Glomerular visceral epithelial cell (primary cell): Measurements from ENCODE around the gene GPHN.
"Not testable (repeated sequence)": the region's sequence is repeated elsewhere in the genome, so short reads cannot be mapped to it uniquely, and the experiment has no call there.

ENCODE experiments used
- DNase-seq: peaks from one replicate; pipeline ENCODE4 v3.0.0-alpha.2; 2016; ENCODE audit errors: extremely low spot score

GPHN gene

DNA sequence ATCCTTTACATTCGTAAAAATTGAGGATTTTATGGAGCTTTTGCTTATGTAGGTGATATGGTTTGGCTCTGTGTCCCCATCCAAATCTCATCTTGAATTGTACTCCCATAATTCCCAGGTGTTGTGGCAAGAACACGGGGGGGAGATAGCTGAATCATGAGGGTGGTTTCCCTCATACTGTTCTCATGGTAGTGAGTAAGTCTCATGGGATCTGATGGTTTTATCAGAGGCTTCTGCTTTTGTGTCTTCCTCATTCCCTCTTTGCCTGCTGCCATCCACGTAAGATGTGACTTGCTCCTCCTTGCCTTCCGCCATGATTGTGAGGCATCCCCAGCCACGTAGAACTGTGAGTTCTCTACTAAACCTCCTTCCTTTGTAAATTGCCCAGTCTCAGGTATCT is 5.1 kb upstream of the GPHN start:
- DNase-seq, result not testable (repeated sequence)

DNA sequence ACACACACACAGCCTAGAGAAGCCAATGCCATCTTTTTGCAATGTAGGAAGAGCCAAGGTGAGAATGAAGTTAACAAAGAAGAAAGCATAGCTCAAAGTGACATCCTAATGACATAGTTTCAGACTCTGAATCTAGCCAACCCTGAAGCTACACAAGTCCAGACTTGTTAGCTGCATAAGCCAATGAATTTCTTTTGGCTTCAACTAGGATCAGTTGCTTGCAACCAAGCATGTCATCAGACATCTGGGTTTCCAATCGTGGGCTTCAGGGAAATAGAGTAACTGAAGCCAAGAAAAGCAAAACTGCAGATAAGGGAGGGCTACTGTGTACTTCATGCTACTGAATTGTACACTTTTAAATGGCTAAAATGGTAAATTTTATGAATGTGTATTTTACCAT is 4.4 kb upstream of the GPHN start:
- DNase-seq, result peak; percentile 7

- no peak for DNase-seq
Measured at GRCh38 chr14:66507181-66507721, 696 bp upstream of the GPHN start.

- no peak for DNase-seq
Measured at GRCh38 chr14:66508547-66508845, 549 bp downstream of the GPHN start.

DNA sequence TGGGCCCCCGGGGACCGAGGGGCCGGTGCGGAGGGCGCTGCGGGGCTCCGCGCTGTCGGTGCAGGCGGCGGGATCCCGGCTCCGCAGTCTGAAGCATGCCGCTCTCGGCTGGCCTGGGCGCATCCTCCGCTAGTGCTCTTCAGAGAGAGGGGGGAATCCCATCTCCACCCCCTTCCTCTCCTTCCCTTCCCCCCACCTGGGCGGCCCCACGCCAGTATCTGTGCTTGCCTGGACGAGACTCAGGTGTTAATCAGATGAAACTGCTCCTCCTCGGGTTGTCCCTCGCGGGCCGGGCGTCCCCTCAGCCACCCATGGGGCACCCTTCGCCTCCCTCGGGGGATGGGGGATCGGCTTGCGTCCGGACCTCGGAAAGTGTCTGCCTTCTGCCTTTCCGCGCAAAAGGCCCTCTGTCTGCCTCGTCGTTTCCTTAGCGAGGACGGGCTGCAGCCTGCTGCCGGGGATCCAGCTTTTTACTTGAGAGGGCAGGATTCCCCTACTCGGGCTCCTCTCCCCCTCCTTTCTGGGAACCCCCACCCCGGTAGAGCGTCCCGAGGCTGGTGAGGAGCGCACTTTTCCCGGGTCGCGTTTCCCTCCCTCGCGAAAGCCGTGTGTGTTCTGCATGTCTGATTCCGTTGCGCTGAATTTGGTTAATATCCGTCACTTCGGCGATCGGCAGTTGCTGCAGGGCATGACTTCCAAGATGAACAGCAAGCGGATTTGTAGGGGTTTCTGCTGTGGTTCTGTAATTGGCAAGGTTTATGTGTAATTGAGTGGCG is 1.1 kb downstream of the GPHN start:
- peak; percentile 31 for DNase-seq

DNA sequence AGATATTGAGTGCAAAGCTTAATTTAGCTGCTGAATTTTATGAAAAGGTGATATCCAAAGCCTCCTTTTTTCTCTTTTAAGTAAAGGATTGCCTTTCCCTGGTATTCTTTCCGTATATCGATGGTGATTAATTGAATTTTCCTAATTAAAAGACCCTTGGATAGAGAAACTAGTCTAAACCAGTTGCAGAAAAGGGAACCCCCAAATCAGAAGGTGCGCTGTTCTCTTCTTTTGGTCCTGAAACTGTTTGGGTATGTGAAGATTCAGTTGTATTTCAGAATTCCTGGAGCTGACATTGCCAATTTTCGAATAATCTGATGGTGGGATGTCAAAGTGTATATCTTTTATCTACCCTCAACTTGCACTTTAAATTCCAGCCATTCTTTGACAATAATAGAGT is 1.9 kb downstream of the GPHN start:
- DNase-seq, result no peak

GRCh38 chr14:66511849-66512248 is 3.9 kb downstream of the GPHN start:
- no peak for DNase-seq

DNA sequence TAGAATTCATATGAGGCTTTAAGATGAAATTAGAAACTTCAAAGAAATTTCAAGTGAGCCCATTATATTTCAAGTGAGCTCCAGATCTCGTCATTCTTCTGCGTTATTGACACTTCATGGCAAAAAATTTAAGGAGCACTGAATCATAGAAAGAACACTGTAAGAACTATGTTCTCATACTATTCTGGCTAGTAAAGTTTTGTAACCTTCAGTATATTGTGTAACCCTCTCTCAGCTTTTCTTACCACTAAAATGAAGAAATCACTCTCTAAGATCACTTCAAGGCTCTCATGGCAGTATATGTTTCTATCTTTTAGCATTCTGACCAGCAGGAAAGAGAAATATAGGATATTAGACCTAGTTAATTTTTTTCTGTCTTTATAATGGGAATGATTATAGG is 6.3 kb downstream of the GPHN start:
- DNase-seq, result no peak

DNA sequence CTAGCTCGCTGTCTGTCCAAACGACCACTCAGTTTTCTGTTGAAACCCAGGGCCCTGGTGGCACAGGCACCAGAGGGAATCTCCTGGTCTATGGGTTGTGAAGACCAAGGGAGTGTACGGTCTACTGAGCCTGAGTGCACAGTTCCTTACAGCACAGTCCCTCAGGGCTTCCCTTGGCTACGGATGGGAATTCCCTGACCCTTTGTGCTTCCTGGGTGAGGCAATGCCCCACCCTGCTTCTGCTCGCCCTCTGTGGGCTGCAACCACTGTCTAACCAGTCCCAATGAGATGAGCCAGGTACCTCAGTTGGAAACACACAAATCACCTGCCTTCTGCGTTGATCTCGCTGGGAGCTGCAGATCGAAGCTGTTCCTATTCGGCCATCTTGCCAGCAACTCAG is 22.6 kb downstream of the GPHN start:
- DNase-seq, result peak; percentile 0

DNA sequence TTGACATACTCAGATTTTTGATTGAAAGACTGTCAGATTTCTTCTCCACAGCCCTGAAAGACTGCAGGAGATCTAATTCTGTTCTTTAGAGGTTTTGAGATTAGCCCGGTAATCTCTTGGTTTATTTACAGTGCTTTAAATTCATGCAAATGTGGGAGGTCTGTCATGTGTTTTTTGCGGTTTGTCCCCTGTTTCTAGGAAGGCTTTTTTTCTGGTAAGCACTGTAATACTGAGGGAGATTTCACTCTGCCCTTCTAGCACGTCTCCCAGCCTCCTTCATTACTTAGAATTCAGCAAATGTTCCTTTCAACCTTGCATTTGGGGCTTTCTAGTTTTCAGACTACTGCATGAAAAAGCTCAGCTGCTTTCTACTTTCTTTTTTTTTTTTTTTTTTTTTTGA is 31.1 kb downstream of the GPHN start:
- DNase-seq, result no peak

- DNase-seq, result no peak
Measured at GRCh38 chr14:66540038-66540437, 32.1 kb downstream of the GPHN start.

DNA sequence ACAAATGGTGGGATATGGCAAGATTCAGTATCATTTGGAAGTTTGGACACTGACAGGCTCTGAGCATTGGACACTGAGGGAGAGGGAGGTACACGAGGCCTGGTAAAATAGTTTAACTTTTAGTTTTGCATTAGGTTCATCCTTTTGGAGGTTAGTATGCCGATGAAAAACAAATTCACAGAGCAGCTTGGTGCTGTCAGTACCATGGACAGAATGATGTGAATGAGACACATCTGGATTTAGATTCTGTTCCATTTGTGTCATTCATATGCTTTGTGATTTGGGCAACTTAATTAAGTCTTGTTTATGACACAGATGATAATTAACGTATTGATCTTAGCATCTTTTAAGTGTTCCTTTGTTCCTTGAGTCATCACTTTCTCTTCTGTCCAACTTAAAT is 33.7 kb downstream of the GPHN start:
- DNase-seq, result no peak

- no peak for DNase-seq
Measured at GRCh38 chr14:66543996-66544395, 36.0 kb downstream of the GPHN start.

DNA sequence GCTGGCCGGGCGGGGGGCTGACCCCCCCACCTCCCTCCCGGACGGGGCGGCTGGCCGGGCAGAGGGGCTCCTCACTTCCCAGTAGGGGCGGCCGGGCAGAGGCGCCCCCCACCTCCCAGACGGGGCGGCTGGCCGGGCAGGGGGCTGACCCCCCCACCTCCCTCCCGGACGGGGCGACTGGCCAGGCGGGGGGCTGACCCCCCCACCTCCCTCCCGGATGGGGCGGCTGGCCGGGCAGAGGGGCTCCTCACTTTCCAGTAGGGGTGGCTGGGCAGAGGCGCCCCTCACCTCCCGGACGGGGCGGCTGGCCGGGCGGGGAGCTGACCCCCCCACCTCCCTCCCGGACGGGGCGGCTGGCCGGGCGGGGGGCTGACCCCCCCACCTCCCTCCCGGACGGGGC is 37.2 kb downstream of the GPHN start:
- not testable (repeated sequence) for DNase-seq

GRCh38 chr14:66545751-66546150 is 37.8 kb downstream of the GPHN start:
- not testable (repeated sequence) for DNase-seq

DNA sequence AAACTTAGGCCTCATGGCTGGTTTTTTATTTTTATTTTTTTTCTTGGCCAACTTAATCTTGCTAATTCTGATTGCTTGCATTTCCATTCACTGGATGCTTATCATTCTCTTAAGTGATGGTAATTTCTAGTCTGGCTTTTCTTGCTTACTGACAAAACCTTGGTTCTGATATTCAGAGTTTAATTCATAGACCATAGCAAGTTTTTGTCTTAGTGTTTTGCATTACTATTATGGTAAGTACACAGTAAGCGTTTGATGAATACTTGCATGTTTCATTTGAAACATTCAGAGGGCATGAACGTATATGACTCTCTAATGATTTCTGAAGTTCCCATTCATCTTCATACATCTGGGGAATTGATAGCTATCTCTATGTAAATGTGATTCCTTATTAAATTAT is 55.8 kb downstream of the GPHN start:
- no peak for DNase-seq

- no peak for DNase-seq
Measured at GRCh38 chr14:66568220-66568619, 60.3 kb downstream of the GPHN start.

DNA sequence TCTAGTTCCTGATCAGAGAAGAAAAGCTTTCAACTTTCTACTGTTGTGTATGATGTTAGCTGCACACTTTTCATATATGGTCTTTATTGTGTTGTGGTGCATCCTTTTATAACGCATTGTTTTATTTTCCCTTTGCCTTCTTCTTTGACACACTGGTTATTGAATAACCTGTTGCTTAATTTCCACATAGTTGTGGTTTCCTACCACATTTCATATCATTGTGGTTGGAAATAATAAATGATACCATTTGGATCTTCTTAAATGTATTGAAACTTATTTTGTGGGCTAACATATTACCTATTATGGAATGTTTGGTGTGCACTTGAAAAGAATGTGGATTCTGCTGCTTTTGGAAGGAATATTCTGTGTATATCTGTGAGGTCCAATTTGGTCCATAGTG is 64.9 kb downstream of the GPHN start:
- peak; percentile 37 for DNase-seq

DNA sequence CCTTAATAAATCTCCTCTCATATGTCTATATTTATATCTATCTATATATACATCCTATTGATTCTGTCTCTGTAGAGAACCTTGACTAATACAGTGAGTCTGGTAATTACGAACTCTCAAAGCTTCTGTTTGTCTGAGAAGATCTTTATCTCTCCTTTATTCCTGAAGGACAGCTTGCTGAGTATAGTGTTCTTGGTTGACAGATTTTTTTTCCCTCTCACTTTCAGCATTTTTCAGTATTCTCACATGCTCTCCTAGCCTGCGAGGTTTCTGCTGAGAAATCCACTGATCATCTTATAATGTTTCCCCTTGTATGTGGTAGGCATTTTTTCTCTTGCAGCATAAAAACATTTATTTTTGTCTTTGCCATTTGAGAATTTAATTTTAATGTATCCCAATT is 67.1 kb downstream of the GPHN start:
- no peak for DNase-seq

DNA sequence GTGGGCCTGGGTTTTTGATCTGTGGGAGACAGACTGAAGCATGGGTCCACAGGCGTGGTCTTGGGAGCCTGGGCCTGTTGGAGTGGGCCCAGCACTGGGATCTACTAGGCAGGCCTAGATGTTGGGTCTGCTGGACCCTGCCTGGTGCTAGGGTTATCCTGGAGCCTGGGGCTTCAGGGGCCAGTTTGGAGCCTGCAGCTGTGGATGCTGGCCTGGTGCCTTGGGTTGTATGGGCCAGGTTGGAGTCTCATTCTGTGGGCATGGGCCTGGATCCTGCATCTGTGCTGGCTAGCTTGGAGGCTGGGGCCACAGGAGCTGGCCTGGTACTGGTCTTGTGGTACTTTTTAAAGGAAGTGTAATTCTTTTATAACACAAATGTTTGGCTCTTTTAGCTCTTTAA is 68.0 kb downstream of the GPHN start:
- DNase-seq, result no peak

DNA sequence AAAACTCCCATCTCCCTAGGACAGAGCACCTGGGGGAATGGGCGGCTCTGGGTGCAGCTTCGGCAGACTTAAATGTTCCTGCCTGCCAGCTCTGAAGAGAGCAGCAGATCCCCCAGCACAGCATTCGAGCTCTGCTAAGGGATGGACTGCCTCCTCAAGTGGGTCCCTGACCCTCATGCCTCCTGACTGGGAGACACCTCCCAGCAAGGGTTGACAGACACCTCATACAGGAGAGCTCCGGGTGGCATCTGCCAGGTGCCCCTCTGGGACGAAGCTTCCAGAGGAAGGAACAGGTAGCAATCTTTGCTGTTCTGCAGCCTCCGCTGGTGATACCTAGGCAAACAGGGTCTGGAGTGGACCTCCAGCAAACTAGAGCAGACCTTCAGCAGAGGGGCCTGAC is 79.8 kb downstream of the GPHN start:
- DNase-seq, result not testable (repeated sequence)

DNA sequence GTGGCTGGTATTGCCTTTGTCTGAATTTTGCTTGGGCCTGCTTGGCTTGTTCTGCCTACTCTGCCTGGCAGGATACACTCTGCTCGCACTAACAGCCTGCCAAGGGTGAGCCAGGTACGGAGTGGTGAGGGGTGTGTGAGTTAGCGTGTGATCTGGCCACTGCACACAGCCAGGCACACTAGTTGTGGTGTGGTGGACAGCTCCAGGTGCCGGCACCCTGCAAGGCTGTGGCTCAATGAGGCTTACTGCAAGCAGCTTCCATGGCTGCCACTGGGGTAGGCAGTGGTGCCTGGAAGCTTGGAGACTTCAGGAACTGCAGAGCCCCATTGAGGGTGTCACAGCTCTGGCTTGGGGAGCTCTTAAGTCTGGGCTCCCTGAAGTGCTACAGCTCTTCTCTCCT is 87.4 kb downstream of the GPHN start:
- no peak for DNase-seq

GRCh38 chr14:66596241-66596985 is 88.5 kb downstream of the GPHN start:
- DNase-seq, result no peak
